ENCODE data around the gene COMT. TPM values are rescaled to one million over a fixed set of nuclear protein-coding genes. Genes with fewer than 3 reads are reported as not detected.
"Not testable (repeated sequence)": the region's sequence is repeated elsewhere in the genome, so short reads cannot be mapped to it uniquely, and the experiment has no call there.

Gene COMT
- total RNA-seq, 1 experiment from 2014 or later: 96.0 TPM

GRCh38 chr22:19904935-19905334 lies 36.6 kb upstream of the COMT start:
- intact Hi-C loops (cut with micrococcal nuclease; ENCODE audit: unreplicated experiment): no loop called here
- no peak for DNase-seq
- CTCF ChIA-PET: no interaction called here
- Mint-ChIP-seq H3K27me3 (ENCODE audit: insufficient read depth, unreplicated experiment) (no peaks in the 10 kb centered on the region), H3K9me3 (ENCODE audit: unreplicated experiment) (no peaks in the 10 kb centered on the region), H3K27ac (ENCODE audit: unreplicated experiment) (no peak overlapping the region), H3K4me1 (ENCODE audit: low read depth, unreplicated experiment) (peaks cover 5% of the 10 kb centered on the region), H3K4me3 (ENCODE audit: unreplicated experiment) (no peak overlapping the region), H3K36me3 (ENCODE audit: insufficient read depth, unreplicated experiment) (peaks cover 6% of the 10 kb centered on the region)
- Histone ChIP-seq H3K9me3 (no peaks in the 10 kb centered on the region), H3K4me3 (ENCODE audit: low read depth, low read length) (no peak overlapping the region), H3K36me3 (ENCODE audit: control insufficient read depth, insufficient read depth, low read length) (no peaks in the 10 kb centered on the region), H3K27me3 (replicated peaks; ENCODE audit: control insufficient read depth, insufficient read depth, low read length) (no peaks in the 10 kb centered on the region), H3K4me1 (no peaks in the 10 kb centered on the region)
- BruUV-seq (replicated peaks): no TSS peak
- POLR2A ChIA-PET: no interaction called here
- no peak for TF ChIP-seq CTCF (IDR thresholded peaks at IDR 0.05; ENCODE audit: insufficient read depth in 1 of 2, low read depth in 1 of 2, low read length in 1 of 2, severe bottlenecking in 1 of 2, unreplicated experiment in 1 of 2)

- H3K36me3 ChIP-seq (ENCODE audit: control insufficient read depth, insufficient read depth, low read length): no peaks in the 10 kb centered on the region
- H3K4me1 Mint-ChIP-seq (ENCODE audit: low read depth, unreplicated experiment): peaks cover 7% of the 10 kb centered on the region
- POLR2A ChIA-PET: no interaction called here
- H3K9me3 ChIP-seq: no peaks in the 10 kb centered on the region
- H3K27me3 ChIP-seq (replicated peaks; ENCODE audit: control insufficient read depth, insufficient read depth, low read length): no peaks in the 10 kb centered on the region
- peaks cover 8% of the 10 kb centered on the region for H3K36me3 Mint-ChIP-seq (ENCODE audit: insufficient read depth, unreplicated experiment)
- intact Hi-C loops (cut with micrococcal nuclease; ENCODE audit: unreplicated experiment): no loop called here
- TF ChIP-seq CTCF (IDR thresholded peaks at IDR 0.05; ENCODE audit: insufficient read depth in 1 of 2, low read depth in 1 of 2, low read length in 1 of 2, severe bottlenecking in 1 of 2, unreplicated experiment in 1 of 2): no peak
- H3K9me3 Mint-ChIP-seq (ENCODE audit: unreplicated experiment): no peaks in the 10 kb centered on the region
- no peaks in the 10 kb centered on the region for H3K27me3 Mint-ChIP-seq (ENCODE audit: insufficient read depth, unreplicated experiment)
- no peak overlapping the region for H3K4me3 Mint-ChIP-seq (ENCODE audit: unreplicated experiment)
- BruUV-seq (replicated peaks): no TSS peak
- CTCF ChIA-PET: no interaction called here
- no peaks in the 10 kb centered on the region for H3K4me1 ChIP-seq
- H3K27ac Mint-ChIP-seq (ENCODE audit: unreplicated experiment): no peak overlapping the region
- no peak for DNase-seq
- H3K4me3 ChIP-seq (ENCODE audit: low read depth, low read length): no peak overlapping the region
These were observed 36.0 kb upstream of the COMT start for GRCh38 chr22:19905347-19906276.

GRCh38 chr22:19906864-19907263 lies 34.7 kb upstream of the COMT start:
- BruUV-seq (replicated peaks); POLR2A ChIA-PET; H3K36me3 Mint-ChIP-seq (ENCODE audit: insufficient read depth, unreplicated experiment): not testable (repeated sequence)

GRCh38 chr22:19907902-19908301 lies 33.7 kb upstream of the COMT start:
- H3K4me3 Mint-ChIP-seq (ENCODE audit: unreplicated experiment); H3K4me3 ChIP-seq (ENCODE audit: low read depth, low read length); CTCF ChIA-PET; BruUV-seq (replicated peaks); H3K9me3 ChIP-seq; intact Hi-C loops (cut with micrococcal nuclease; ENCODE audit: unreplicated experiment); POLR2A ChIA-PET; H3K36me3 Mint-ChIP-seq (ENCODE audit: insufficient read depth, unreplicated experiment); H3K4me1 ChIP-seq; H3K27me3 ChIP-seq (replicated peaks; ENCODE audit: control insufficient read depth, insufficient read depth, low read length); DNase-seq; H3K4me1 Mint-ChIP-seq (ENCODE audit: low read depth, unreplicated experiment); H3K27ac Mint-ChIP-seq (ENCODE audit: unreplicated experiment); H3K27me3 Mint-ChIP-seq (ENCODE audit: insufficient read depth, unreplicated experiment); H3K9me3 Mint-ChIP-seq (ENCODE audit: unreplicated experiment); H3K36me3 ChIP-seq (ENCODE audit: control insufficient read depth, insufficient read depth, low read length): not testable (repeated sequence)

More at GRCh38 chr22:19906864-19907263, 34.7 kb upstream of the COMT start:
- CTCF ChIA-PET; H3K4me3 Mint-ChIP-seq (ENCODE audit: unreplicated experiment); H3K27me3 Mint-ChIP-seq (ENCODE audit: insufficient read depth, unreplicated experiment); H3K27me3 ChIP-seq (replicated peaks; ENCODE audit: control insufficient read depth, insufficient read depth, low read length); intact Hi-C loops (cut with micrococcal nuclease; ENCODE audit: unreplicated experiment); H3K27ac Mint-ChIP-seq (ENCODE audit: unreplicated experiment); H3K4me1 ChIP-seq; H3K9me3 Mint-ChIP-seq (ENCODE audit: unreplicated experiment); H3K36me3 ChIP-seq (ENCODE audit: control insufficient read depth, insufficient read depth, low read length); H3K4me1 Mint-ChIP-seq (ENCODE audit: low read depth, unreplicated experiment); DNase-seq; H3K4me3 ChIP-seq (ENCODE audit: low read depth, low read length); H3K9me3 ChIP-seq: not testable (repeated sequence)

Data from Caco-2 (cell line).